Endodermal cell (in vitro differentiated cells): Measurements from ENCODE around the gene SNW1. TPM values are rescaled to one million over a fixed set of nuclear protein-coding genes. Genes with fewer than 3 reads are reported as not detected.

Source experiments
- DNase-seq: peaks from one replicate; pipeline ENCODE4 v3.0.0-alpha.2; 2017
- H3K27ac ChIP-seq: 2 replicates; pipeline ENCODE4 v1.5.1; 2013; ENCODE audit warnings: mild to moderate bottlenecking, low read depth, low read length, moderate library complexity
- H3K27me3 ChIP-seq: 2 replicates; pipeline ENCODE4 v1.6.1; 2013; ENCODE audit warnings: mild to moderate bottlenecking, low read length, moderate library complexity; ENCODE audit not compliant: insufficient read depth, control insufficient read depth, poor library complexity, severe bottlenecking
- H3K36me3 ChIP-seq: 2 replicates; pipeline ENCODE4 v1.7.0; 2013; ENCODE audit warnings: mild to moderate bottlenecking, low read length, moderate library complexity; ENCODE audit not compliant: control insufficient read depth, insufficient read depth
- H3K4me1 ChIP-seq: one replicate; pipeline ENCODE4 v1.7.0; 2013; ENCODE audit warnings: low read length; ENCODE audit not compliant: control insufficient read depth, insufficient read depth
- H3K4me3 ChIP-seq: 2 replicates; pipeline ENCODE4 v1.5.1; 2013; ENCODE audit warnings: mild to moderate bottlenecking, low read length, moderate library complexity
- H3K9ac ChIP-seq: 2 replicates; pipeline ENCODE4 v1.6.1; 2013; ENCODE audit warnings: mild to moderate bottlenecking, low read length, moderate library complexity; ENCODE audit not compliant: poor library complexity, severe bottlenecking; ENCODE audit errors: extremely low read depth
- H3K9me3 ChIP-seq: 2 replicates; pipeline ENCODE4 v1.6.1; 2013; ENCODE audit warnings: mild to moderate bottlenecking, low read length, moderate library complexity; ENCODE audit not compliant: control insufficient read depth
- H3K27ac Mint-ChIP-seq: 2 replicates; pipeline ENCODE4 v1.8.0; 2020; ENCODE audit warnings: mixed read lengths
- H3K27me3 Mint-ChIP-seq: 2 replicates; pipeline ENCODE4 v1.8.0; 2021; ENCODE audit warnings: mild to moderate bottlenecking, mixed read lengths; ENCODE audit not compliant: insufficient read depth
- H3K36me3 Mint-ChIP-seq: 2 replicates; pipeline ENCODE4 v1.8.0; 2020; ENCODE audit warnings: low read depth, mixed read lengths
- H3K4me1 Mint-ChIP-seq: 2 replicates; pipeline ENCODE4 v1.8.0; 2020; ENCODE audit warnings: mixed read lengths
- H3K4me3 Mint-ChIP-seq: 2 replicates; pipeline ENCODE4 v1.8.0; 2020; ENCODE audit warnings: mild to moderate bottlenecking, moderate library complexity, mixed read lengths
- H3K9me3 Mint-ChIP-seq: 2 replicates; pipeline ENCODE4 v1.8.0; 2020; ENCODE audit warnings: mild to moderate bottlenecking, mixed read lengths
- WGBS, 2 experiments: methylation state at CpG; one replicate each; pipeline versions ENCODE4 v1.1.5 to v1.1.7; 2013; ENCODE audit warnings: missing lambda C conversion rate in 2 of 2, mixed read lengths in 1 of 2; ENCODE audit not compliant: insufficient coverage in 1 of 2, insufficient read length in 1 of 2; 5-methylcytosine and 5-hydroxymethylcytosine counted together
- total RNA-seq, 2 donors: library from RNA; stranded (reverse); fragmentation: NEBNext Ultra II Directional in 1 of 2; extraction: Animal tissue kit (Norgen Biotek cat#: 25700) in 1 of 2; gene quantifications; 2 replicates in 1 of 2; 3 replicates in 1 of 2; pipeline ENCODE4 v1.2.1, GENCODE V29; 2021
- TF ChIP-seq, protein P1 (sequence below): fragments of 200-600 bp; sonication (generic); conservative IDR thresholded peaks from 2 replicates; pipeline ENCODE4 v1.5.0; 2021; ENCODE audit warnings: antibody characterized with exemption, mild to moderate bottlenecking

Gene SNW1
- total RNA-seq, 2 donors from 2014 or later = 60.8 to 87.8 TPM

DNA sequence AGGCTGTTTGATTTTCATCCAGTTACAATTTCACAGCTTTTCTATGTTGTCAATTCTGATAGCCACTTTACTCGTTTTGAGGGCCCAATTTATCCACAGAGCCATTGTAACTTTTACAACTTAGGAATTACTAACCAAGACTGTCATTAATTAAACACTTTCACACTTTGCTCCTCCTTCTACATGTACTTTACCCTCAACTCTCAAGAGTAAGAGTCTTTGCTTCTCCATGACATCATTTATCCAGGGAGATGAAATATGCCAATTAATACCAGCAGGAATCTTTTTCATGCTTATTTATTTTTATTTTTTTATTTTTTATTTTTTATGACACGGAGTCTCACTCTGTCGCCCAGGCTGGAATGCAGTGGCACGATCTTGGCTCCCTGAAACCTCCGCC, 39.5 kb downstream of the SNW1 start:
- DNase-seq = no peak
- 92 to 96% methylated on average over 5 of the region's 5 CpGs for whole genome bisulfite sequencing, 2 experiments
- Histone ChIP-seq H3K27ac (no peak overlapping the region), H3K27me3 (no peaks in the 10 kb centered on the region), H3K9ac (no peak overlapping the region), H3K36me3 (peaks cover 93% of the 10 kb centered on the region), H3K4me1 (no peaks in the 10 kb centered on the region), H3K4me3 (no peak overlapping the region), H3K9me3 (no peaks in the 10 kb centered on the region)
- H3K27me3 Mint-ChIP-seq = no peaks in the 10 kb centered on the region
- H3K36me3 Mint-ChIP-seq = peaks cover 79% of the 10 kb centered on the region
- H3K9me3 Mint-ChIP-seq = no peaks in the 10 kb centered on the region
- TF ChIP-seq, protein P1, sequence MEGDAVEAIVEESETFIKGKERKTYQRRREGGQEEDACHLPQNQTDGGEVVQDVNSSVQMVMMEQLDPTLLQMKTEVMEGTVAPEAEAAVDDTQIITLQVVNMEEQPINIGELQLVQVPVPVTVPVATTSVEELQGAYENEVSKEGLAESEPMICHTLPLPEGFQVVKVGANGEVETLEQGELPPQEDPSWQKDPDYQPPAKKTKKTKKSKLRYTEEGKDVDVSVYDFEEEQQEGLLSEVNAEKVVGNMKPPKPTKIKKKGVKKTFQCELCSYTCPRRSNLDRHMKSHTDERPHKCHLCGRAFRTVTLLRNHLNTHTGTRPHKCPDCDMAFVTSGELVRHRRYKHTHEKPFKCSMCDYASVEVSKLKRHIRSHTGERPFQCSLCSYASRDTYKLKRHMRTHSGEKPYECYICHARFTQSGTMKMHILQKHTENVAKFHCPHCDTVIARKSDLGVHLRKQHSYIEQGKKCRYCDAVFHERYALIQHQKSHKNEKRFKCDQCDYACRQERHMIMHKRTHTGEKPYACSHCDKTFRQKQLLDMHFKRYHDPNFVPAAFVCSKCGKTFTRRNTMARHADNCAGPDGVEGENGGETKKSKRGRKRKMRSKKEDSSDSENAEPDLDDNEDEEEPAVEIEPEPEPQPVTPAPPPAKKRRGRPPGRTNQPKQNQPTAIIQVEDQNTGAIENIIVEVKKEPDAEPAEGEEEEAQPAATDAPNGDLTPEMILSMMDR = no peak
- no peak overlapping the region for H3K27ac Mint-ChIP-seq
- H3K4me3 Mint-ChIP-seq = no peak overlapping the region
- H3K4me1 Mint-ChIP-seq = no peaks in the 10 kb centered on the region

DNA sequence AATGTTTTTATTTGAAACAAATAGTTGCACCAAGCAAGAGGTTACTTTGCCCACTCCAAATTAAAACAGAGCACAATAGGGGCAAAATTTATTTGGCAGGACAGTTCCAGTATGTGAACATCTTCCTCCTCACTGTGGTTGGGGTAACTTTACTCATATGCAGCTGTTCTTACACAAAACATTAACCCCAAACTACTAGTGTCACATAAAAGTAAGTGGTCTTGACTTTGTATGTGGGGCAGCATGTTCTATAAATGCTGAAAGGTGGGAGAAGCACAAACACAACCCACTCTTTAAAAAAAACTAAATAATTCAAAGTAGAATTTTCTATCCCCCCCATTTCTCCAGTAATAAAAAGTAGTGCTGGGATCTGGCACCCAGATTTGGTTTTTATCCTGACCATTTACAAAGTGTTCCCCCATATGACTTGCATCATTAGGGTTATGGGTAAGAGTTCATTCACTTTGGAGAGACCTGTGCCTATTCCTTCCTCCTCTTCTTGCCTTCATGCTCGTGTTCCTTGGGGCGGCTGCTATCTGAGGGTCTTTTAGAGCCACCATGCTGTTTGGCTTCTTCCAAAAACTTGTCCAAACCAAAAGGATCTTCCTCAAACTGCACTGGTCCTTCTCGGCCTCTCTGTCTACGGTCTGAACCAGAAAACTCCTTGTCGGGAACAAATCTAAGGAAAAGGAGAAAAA, 43.2 kb downstream of the SNW1 start:
- H3K4me1 ChIP-seq = no peaks in the 10 kb centered on the region
- no peaks in the 10 kb centered on the region for H3K4me1 Mint-ChIP-seq
- DNase-seq = no peak
- no peaks in the 10 kb centered on the region for H3K27me3 ChIP-seq
- no peak overlapping the region for H3K27ac Mint-ChIP-seq
- H3K9me3 ChIP-seq = no peaks in the 10 kb centered on the region
- H3K4me3 Mint-ChIP-seq = no peak overlapping the region
- peaks cover 72% of the 10 kb centered on the region for H3K36me3 Mint-ChIP-seq
- no peak overlapping the region for H3K27ac ChIP-seq
- H3K4me3 ChIP-seq = no peak overlapping the region
- peaks cover 87% of the 10 kb centered on the region for H3K36me3 ChIP-seq
- no peaks in the 10 kb centered on the region for H3K9me3 Mint-ChIP-seq
- H3K27me3 Mint-ChIP-seq = no peaks in the 10 kb centered on the region
- TF ChIP-seq, protein P1 = no peak
- WGBS, 2 experiments = 90 to 100% methylated on average over 5 of the region's 5 CpGs
- H3K9ac ChIP-seq = no peak overlapping the region

DNA sequence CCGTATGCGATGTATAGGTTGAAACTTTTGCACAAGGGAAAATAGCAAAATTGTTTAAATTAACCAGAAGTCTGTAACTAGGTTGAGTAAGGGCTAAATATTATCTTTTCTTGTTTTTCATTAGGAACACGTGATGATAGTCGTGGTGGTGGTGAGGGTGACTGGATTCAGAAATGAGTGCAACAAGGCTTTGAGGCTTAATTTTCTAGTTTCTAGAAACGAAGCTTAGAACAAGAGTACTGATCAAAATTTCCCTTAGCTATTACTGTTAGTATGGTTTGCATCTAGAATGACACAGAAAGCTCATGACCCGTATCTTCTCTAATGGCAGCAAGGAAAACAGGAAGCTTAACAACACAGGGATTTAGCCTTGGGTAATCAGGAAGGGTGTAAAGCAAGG, 46.0 kb downstream of the SNW1 start:
- H3K36me3 Mint-ChIP-seq = peaks cover 69% of the 10 kb centered on the region
- DNase-seq = no peak

More for the DNA sequence above, 46.0 kb downstream of the SNW1 start:
- Histone ChIP-seq H3K4me3 (no peak overlapping the region), H3K9me3 (no peaks in the 10 kb centered on the region), H3K36me3 (peaks cover 85% of the 10 kb centered on the region), H3K4me1 (no peaks in the 10 kb centered on the region), H3K27me3 (no peaks in the 10 kb centered on the region), H3K27ac (no peak overlapping the region), H3K9ac (no peak overlapping the region)
- TF ChIP-seq, protein P1 = no peak
- 94 to 95% methylated on average over 5 to 6 of the region's 6 CpGs for WGBS, 2 experiments
- Mint-ChIP-seq H3K27ac (peak overlapping the region; percentile 10), H3K27me3 (no peaks in the 10 kb centered on the region), H3K4me3 (no peak overlapping the region), H3K4me1 (peaks cover 3% of the 10 kb centered on the region), H3K9me3 (no peaks in the 10 kb centered on the region)
